Measurements from ENCODE around the gene TSSK6. TPM values are rescaled to one million over a fixed set of nuclear protein-coding genes. Genes with fewer than 3 reads are reported as not detected.

TSSK6 gene
- polyA plus RNA-seq, 4 donors, result 1.6 to 3.4 (median 1.9) TPM

GRCh38 chr19:19542507-19542906 is 27.2 kb upstream of the TSSK6 start:
- DNase-seq, result no peak
- no peaks in the 10 kb centered on the region for H3K36me3 ChIP-seq (ENCODE audit: control insufficient read depth in 3 of 3, insufficient read depth in 2 of 3, low read depth in 1 of 3, low read length in 3 of 3)
- H3K27ac ChIP-seq (ENCODE audit: low read depth in 1 of 3, low read length in 2 of 3), result no peak overlapping the region
- WGBS, 3 donors, result 76 to 81% (median 79%) methylated on average over 12 of the region's 12 CpGs
- peaks cover 3 to 41% (median 5%) of the 10 kb centered on the region in 3 donors for H3K27me3 ChIP-seq (ENCODE audit: control insufficient read depth in 3 of 3, insufficient read depth in 3 of 3, low read length in 3 of 3)
- peaks cover 2 to 7% (median 3%) of the 10 kb centered on the region in 3 donors for H3K4me1 ChIP-seq (ENCODE audit: control insufficient read depth in 3 of 3, insufficient read depth in 2 of 3, low read depth in 1 of 3, low read length in 2 of 3)
- no peak overlapping the region for H3K4me3 ChIP-seq (ENCODE audit: low read depth in 1 of 3, low read length in 3 of 3)
- H3K9me3 ChIP-seq (ENCODE audit: control insufficient read depth in 2 of 2, insufficient read depth in 1 of 2, low read depth in 1 of 2, low read length in 1 of 2), result no peaks in the 10 kb centered on the region
- no peak for FAIRE-seq

GRCh38 chr19:19541616-19542015 is 26.3 kb upstream of the TSSK6 start:
- H3K9me3 ChIP-seq (ENCODE audit: control insufficient read depth in 2 of 2, insufficient read depth in 1 of 2, low read depth in 1 of 2, low read length in 1 of 2), result no peaks in the 10 kb centered on the region
- H3K27me3 ChIP-seq (ENCODE audit: control insufficient read depth in 3 of 3, insufficient read depth in 3 of 3, low read length in 3 of 3), result peaks cover 3 to 48% (median 5%) of the 10 kb centered on the region in 3 donors
- 66 to 81% (median 78%) methylated on average over 15 to 16 of the region's 16 CpGs for WGBS, 3 donors
- peaks cover 2 to 7% (median 5%) of the 10 kb centered on the region in 3 donors for H3K4me1 ChIP-seq (ENCODE audit: control insufficient read depth in 3 of 3, insufficient read depth in 2 of 3, low read depth in 1 of 3, low read length in 2 of 3)
- H3K36me3 ChIP-seq (ENCODE audit: control insufficient read depth in 3 of 3, insufficient read depth in 2 of 3, low read depth in 1 of 3, low read length in 3 of 3), result no peaks in the 10 kb centered on the region
- no peak for DNase-seq
- no peak overlapping the region for H3K4me3 ChIP-seq (ENCODE audit: low read depth in 1 of 3, low read length in 3 of 3)
- H3K27ac ChIP-seq (ENCODE audit: low read depth in 1 of 3, low read length in 2 of 3), result no peak overlapping the region
- no peak for FAIRE-seq

DNA sequence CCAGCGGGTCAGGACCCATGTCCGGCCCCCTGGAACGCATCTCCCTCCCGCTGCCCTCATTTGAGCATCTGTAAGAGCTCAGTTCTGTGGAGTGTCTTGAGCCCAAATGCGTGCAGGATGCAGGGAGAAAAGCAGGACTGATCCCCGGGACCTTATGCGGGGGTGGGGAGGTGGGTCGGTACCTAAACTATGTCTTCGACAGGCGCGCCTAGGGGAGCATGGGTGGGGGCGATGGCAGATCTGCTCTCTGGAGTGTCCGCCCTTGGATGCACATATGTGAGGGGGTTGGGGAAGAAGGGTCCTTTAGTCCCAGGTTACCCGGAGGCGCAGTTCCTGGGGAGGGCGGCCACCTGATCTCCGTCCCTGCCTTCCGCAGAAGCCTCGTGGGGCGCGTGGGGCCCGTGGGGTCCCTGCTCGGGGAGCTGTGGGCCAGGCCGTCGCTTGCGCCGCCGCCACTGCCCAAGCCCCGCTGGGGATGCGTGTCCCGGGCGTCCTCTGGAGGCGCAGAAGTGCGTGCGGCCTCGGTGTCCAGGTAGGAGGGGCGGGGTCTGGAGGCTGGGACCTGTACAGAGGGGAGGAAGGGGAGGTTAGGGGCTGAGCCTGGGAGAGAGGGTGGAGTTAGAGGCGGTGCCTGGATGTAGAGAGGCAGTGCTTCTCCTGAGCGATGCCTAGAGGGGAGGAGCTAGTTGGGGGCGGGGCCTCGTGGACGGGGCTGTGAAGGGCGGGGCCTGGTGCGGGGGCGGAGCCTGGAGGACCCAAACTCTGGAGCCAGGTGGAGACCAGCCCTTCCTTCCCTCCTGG is 25.6 kb upstream of the TSSK6 start:
- peaks cover 2 to 7% (median 5%) of the 10 kb centered on the region in 3 donors for H3K4me1 ChIP-seq (ENCODE audit: control insufficient read depth in 3 of 3, insufficient read depth in 2 of 3, low read depth in 1 of 3, low read length in 2 of 3)
- H3K36me3 ChIP-seq (ENCODE audit: control insufficient read depth in 3 of 3, insufficient read depth in 2 of 3, low read depth in 1 of 3, low read length in 3 of 3), result no peaks in the 10 kb centered on the region
- DNase-seq, result peak; percentile 44 to 46
- H3K9me3 ChIP-seq (ENCODE audit: control insufficient read depth in 2 of 2, insufficient read depth in 1 of 2, low read depth in 1 of 2, low read length in 1 of 2), result no peaks in the 10 kb centered on the region
- no peak for FAIRE-seq
- H3K27me3 ChIP-seq (ENCODE audit: control insufficient read depth in 3 of 3, insufficient read depth in 3 of 3, low read length in 3 of 3), result peaks cover 3 to 51% (median 5%) of the 10 kb centered on the region in 3 donors
- no peak overlapping the region for H3K27ac ChIP-seq (ENCODE audit: low read depth in 1 of 3, low read length in 2 of 3)
- WGBS, 3 donors, result 4 to 6% (median 5%) methylated on average over 35 to 45 of the region's 45 CpGs
- peak overlapping the region in 1 of 3 donors; percentile 39 for H3K4me3 ChIP-seq (ENCODE audit: low read depth in 1 of 3, low read length in 3 of 3)

GRCh38 chr19:19540064-19540714 is 24.8 kb upstream of the TSSK6 start:
- peaks cover 3 to 51% (median 5%) of the 10 kb centered on the region in 3 donors for H3K27me3 ChIP-seq (ENCODE audit: control insufficient read depth in 3 of 3, insufficient read depth in 3 of 3, low read length in 3 of 3)
- no peak overlapping the region for H3K27ac ChIP-seq (ENCODE audit: low read depth in 1 of 3, low read length in 2 of 3)
- no peaks in the 10 kb centered on the region for H3K9me3 ChIP-seq (ENCODE audit: control insufficient read depth in 2 of 2, insufficient read depth in 1 of 2, low read depth in 1 of 2, low read length in 1 of 2)
- 11 to 40% (median 27%) methylated on average over 44 to 74 of the region's 74 CpGs for WGBS, 3 donors
- H3K4me3 ChIP-seq (ENCODE audit: low read depth in 1 of 3, low read length in 3 of 3), result no peak overlapping the region
- peaks cover 2 to 7% (median 5%) of the 10 kb centered on the region in 3 donors for H3K4me1 ChIP-seq (ENCODE audit: control insufficient read depth in 3 of 3, insufficient read depth in 2 of 3, low read depth in 1 of 3, low read length in 2 of 3)
- H3K36me3 ChIP-seq (ENCODE audit: control insufficient read depth in 3 of 3, insufficient read depth in 2 of 3, low read depth in 1 of 3, low read length in 3 of 3), result no peaks in the 10 kb centered on the region
- FAIRE-seq, result no peak
- peak; percentile 69 to 84 for DNase-seq

DNA sequence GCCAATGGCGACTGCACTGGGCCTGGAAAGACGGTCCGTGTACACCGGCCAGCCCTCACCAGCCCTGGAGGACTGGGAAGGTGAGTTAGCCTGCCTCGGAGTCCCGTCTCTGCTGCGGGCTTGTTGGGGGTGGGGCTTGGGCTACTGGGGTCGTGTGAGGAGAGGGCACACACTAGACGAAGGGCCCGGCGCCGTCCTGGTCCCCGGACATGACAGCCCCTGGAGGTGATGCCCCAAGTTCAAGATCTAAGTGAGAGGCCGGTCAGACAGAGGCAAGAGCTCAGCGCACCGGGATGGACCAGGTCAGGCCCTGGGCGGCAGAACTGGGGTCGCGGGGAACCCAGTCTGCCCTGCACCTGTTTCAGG is 24.3 kb upstream of the TSSK6 start:
- FAIRE-seq (no peak), DNase-seq (no peak)
- no peaks in the 10 kb centered on the region for H3K36me3 ChIP-seq (ENCODE audit: control insufficient read depth in 3 of 3, insufficient read depth in 2 of 3, low read depth in 1 of 3, low read length in 3 of 3)
- no peaks in the 10 kb centered on the region for H3K9me3 ChIP-seq (ENCODE audit: control insufficient read depth in 2 of 2, insufficient read depth in 1 of 2, low read depth in 1 of 2, low read length in 1 of 2)
- peaks cover 3 to 51% (median 5%) of the 10 kb centered on the region in 3 donors for H3K27me3 ChIP-seq (ENCODE audit: control insufficient read depth in 3 of 3, insufficient read depth in 3 of 3, low read length in 3 of 3)
- no peak overlapping the region for H3K27ac ChIP-seq (ENCODE audit: low read depth in 1 of 3, low read length in 2 of 3)
- no peak overlapping the region for H3K4me3 ChIP-seq (ENCODE audit: low read depth in 1 of 3, low read length in 3 of 3)
- 23 to 40% (median 33%) methylated on average over 19 of the region's 19 CpGs for WGBS, 3 donors
- peaks cover 2 to 7% (median 5%) of the 10 kb centered on the region in 3 donors for H3K4me1 ChIP-seq (ENCODE audit: control insufficient read depth in 3 of 3, insufficient read depth in 2 of 3, low read depth in 1 of 3, low read length in 2 of 3)

DNA sequence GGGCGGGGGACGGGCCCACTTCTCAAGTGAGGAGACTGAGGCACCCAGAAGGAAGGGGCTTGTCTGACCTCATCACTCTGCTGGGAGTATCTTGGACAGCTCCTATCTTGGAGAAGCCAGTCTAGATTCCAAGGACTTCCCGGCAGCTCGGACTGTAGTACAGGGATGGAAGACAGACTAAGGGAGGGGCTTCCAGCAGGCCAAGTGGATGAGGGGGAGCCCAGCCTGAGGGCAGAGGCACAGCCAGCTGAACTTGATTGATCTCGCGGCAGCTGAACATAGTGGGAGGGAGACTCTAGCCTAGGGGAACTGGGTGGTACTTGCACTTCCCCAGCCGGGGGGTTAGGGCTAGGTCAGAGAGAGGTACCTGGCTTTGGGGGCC is 23.4 kb upstream of the TSSK6 start:
- H3K4me1 ChIP-seq (ENCODE audit: control insufficient read depth in 3 of 3, insufficient read depth in 2 of 3, low read depth in 1 of 3, low read length in 2 of 3), result peaks cover 2 to 7% (median 5%) of the 10 kb centered on the region in 3 donors
- no peak overlapping the region for H3K27ac ChIP-seq (ENCODE audit: low read depth in 1 of 3, low read length in 2 of 3)
- H3K9me3 ChIP-seq (ENCODE audit: control insufficient read depth in 2 of 2, insufficient read depth in 1 of 2, low read depth in 1 of 2, low read length in 1 of 2), result no peaks in the 10 kb centered on the region
- DNase-seq (no peak), FAIRE-seq (no peak)
- no peak overlapping the region for H3K4me3 ChIP-seq (ENCODE audit: low read depth in 1 of 3, low read length in 3 of 3)
- H3K27me3 ChIP-seq (ENCODE audit: control insufficient read depth in 3 of 3, insufficient read depth in 3 of 3, low read length in 3 of 3), result peaks cover 3 to 51% (median 5%) of the 10 kb centered on the region in 3 donors
- no peaks in the 10 kb centered on the region for H3K36me3 ChIP-seq (ENCODE audit: control insufficient read depth in 3 of 3, insufficient read depth in 2 of 3, low read depth in 1 of 3, low read length in 3 of 3)
- WGBS, 3 donors, result 18 to 31% (median 22%) methylated on average over 7 of the region's 7 CpGs

- DNase-seq (peak in 1 of 2 donors; percentile 45), FAIRE-seq (no peak)
- H3K27ac ChIP-seq (ENCODE audit: low read depth in 1 of 3, low read length in 2 of 3), result no peak within 1 kb of the TSS
- H3K9me3 ChIP-seq (ENCODE audit: control insufficient read depth in 2 of 2, insufficient read depth in 1 of 2, low read depth in 1 of 2, low read length in 1 of 2), result no peaks in the 10 kb centered on the region
- no peaks in the 10 kb centered on the region for H3K36me3 ChIP-seq (ENCODE audit: control insufficient read depth in 3 of 3, insufficient read depth in 2 of 3, low read depth in 1 of 3, low read length in 3 of 3)
- H3K27me3 ChIP-seq (ENCODE audit: control insufficient read depth in 3 of 3, insufficient read depth in 3 of 3, low read length in 3 of 3), result peaks cover 3 to 51% (median 5%) of the 10 kb centered on the region in 3 donors
- 3 to 7% (median 4%) methylated on average over 39 to 56 of the region's 56 CpGs for WGBS, 3 donors
- peak within 1 kb of the TSS in 1 of 3 donors; percentile 14 for H3K4me3 ChIP-seq (ENCODE audit: low read depth in 1 of 3, low read length in 3 of 3)
- peaks cover 2 to 7% (median 5%) of the 10 kb centered on the region in 3 donors for H3K4me1 ChIP-seq (ENCODE audit: control insufficient read depth in 3 of 3, insufficient read depth in 2 of 3, low read depth in 1 of 3, low read length in 2 of 3)
These were observed 22.9 kb upstream of the TSSK6 start, which contains the start of gene CILP2 for GRCh38 chr19:19538061-19538784. TSS of gene CILP2 (plus strand) at chr19:19538265. CDS start at chr19:19538350, 85 bp downstream.

All from small intestine (tissue), 7 donors.